ENCODE data around the gene PTH1R. TPM values are rescaled to one million over a fixed set of nuclear protein-coding genes. Genes with fewer than 3 reads are reported as not detected.

Gene PTH1R
- total RNA-seq, 1 donor from 2014 or later, result not detected

DNA sequence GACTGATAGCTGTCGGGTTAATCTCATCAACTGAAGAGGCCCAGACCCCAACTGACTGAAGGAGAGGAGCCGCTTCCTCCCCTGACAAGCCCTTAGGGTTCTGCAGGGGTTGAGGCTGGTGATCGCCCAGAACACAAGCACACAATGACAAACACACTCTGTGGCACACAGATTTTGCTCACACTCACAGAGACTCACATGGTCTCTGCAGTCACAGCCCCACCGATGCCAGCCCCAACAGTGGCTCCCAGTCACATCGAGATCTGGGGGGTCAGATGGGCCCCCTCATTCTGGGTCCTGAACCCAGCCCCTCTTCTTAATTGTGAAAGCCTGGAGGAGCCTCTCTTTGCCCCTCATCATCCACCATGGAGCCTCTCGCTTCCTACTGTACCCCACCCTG, 16.7 kb downstream of the PTH1R start:
- Mint-ChIP-seq H3K4me3 (no peak overlapping the region), H3K27me3 (ENCODE audit: insufficient read depth, low read depth) (peaks cover 14% of the 10 kb centered on the region)

DNA sequence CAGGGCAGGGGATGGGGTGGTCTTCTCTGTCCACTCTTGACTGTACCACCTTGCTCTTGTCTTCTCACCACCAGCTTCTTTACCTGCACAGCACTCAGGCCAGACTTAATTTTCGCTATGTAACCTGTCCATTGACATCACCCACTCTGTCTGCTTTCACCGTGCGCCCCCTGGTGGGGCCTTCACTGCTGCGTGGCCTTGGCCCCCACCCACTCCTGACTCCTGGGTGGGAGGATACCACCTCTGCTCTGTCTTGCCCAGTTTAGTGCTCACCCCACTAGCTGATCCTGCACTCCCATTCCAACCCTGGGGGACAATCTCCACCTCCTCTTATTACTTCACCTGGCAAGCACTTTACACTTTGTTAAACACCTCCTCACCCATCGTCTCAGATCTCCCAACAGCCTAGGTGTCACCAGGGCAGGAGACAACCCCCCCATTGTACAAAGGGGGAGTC, 17.7 kb downstream of the PTH1R start:
- peaks cover 17% of the 10 kb centered on the region for H3K27me3 Mint-ChIP-seq (ENCODE audit: insufficient read depth, low read depth)
- no peak overlapping the region for H3K27ac ChIP-seq
- peak overlapping the region; percentile 31 for H3K4me3 Mint-ChIP-seq

More for the DNA sequence above, 16.7 kb downstream of the PTH1R start:
- H3K9ac ChIP-seq, result no peak overlapping the region
- no peaks in the 10 kb centered on the region for H3K9me3 Mint-ChIP-seq
- no peaks in the 10 kb centered on the region for H3K36me3 Mint-ChIP-seq
- H3F3A ChIP-seq (ENCODE audit: low read depth), result no peaks in the 10 kb centered on the region
- H4K20me1 ChIP-seq (ENCODE audit: low read depth), result no peaks in the 10 kb centered on the region
- TF ChIP-seq, protein P1, sequence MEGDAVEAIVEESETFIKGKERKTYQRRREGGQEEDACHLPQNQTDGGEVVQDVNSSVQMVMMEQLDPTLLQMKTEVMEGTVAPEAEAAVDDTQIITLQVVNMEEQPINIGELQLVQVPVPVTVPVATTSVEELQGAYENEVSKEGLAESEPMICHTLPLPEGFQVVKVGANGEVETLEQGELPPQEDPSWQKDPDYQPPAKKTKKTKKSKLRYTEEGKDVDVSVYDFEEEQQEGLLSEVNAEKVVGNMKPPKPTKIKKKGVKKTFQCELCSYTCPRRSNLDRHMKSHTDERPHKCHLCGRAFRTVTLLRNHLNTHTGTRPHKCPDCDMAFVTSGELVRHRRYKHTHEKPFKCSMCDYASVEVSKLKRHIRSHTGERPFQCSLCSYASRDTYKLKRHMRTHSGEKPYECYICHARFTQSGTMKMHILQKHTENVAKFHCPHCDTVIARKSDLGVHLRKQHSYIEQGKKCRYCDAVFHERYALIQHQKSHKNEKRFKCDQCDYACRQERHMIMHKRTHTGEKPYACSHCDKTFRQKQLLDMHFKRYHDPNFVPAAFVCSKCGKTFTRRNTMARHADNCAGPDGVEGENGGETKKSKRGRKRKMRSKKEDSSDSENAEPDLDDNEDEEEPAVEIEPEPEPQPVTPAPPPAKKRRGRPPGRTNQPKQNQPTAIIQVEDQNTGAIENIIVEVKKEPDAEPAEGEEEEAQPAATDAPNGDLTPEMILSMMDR (IDR thresholded peaks at IDR 0.05), result no peak
- TF ChIP-seq EZH2phosphoT487 (IDR thresholded peaks at IDR 0.05), result no peak
- no peaks in the 10 kb centered on the region for H3K79me2 ChIP-seq (ENCODE audit: low read depth)
- H3K27me3 ChIP-seq, result peaks cover 80% of the 10 kb centered on the region
- H3K27ac ChIP-seq, result no peak overlapping the region
- peaks cover 6% of the 10 kb centered on the region for H3K4me1 ChIP-seq
- H3K27ac Mint-ChIP-seq, result no peak overlapping the region
- no peak overlapping the region for H3K4me2 ChIP-seq
- no peak overlapping the region for H3K4me3 ChIP-seq
- H3K36me3 ChIP-seq, result no peaks in the 10 kb centered on the region
- H2AFZ ChIP-seq (replicated peaks), result no peak overlapping the region
- no peak for DNase-seq (ENCODE audit: low spot score)
- peaks cover 20% of the 10 kb centered on the region for H3K4me1 Mint-ChIP-seq
- H3K9me3 ChIP-seq (ENCODE audit: low read depth), result no peaks in the 10 kb centered on the region

DNA sequence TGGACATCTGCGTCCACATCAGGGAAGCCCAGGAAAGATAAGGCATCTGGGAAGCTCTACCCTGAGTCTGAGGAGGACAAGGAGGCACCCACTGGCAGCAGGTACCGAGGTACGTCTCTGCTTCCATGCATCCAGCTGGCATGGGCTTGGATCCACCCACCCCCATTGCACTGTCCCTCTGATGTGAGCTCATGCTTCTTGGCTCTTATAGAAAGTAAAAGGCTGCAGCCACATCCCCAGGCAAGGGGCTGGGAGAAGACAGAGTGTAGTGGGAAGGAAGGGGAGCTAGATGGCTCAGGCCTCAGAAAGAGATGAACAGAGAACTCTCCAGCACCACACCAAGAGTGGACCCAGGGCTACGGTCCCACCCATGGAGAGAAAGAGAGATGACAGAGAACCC, 18.2 kb downstream of the PTH1R start:
- no peak for TF ChIP-seq EZH2 (IDR thresholded peaks at IDR 0.05)
- no peak for TF ChIP-seq EZH2phosphoT487 (IDR thresholded peaks at IDR 0.05)
- TF ChIP-seq, protein P1 (IDR thresholded peaks at IDR 0.05), result no peak
- peaks cover 71% of the 10 kb centered on the region for H3K27me3 ChIP-seq
- no peak overlapping the region for H3K4me3 ChIP-seq
- H3K36me3 ChIP-seq, result no peaks in the 10 kb centered on the region
- H3K27ac ChIP-seq, result no peak overlapping the region
- no peak for DNase-seq (ENCODE audit: low spot score)
- H3K27me3 Mint-ChIP-seq (ENCODE audit: insufficient read depth, low read depth), result peaks cover 14% of the 10 kb centered on the region
- no peak overlapping the region for H3K9ac ChIP-seq
- H3K4me2 ChIP-seq, result no peak overlapping the region
- no peaks in the 10 kb centered on the region for H4K20me1 ChIP-seq (ENCODE audit: low read depth)
- no peaks in the 10 kb centered on the region for H3K9me3 ChIP-seq (ENCODE audit: low read depth)
- no peaks in the 10 kb centered on the region for H3K9me3 Mint-ChIP-seq
- no peak overlapping the region for H3K27ac Mint-ChIP-seq
- no peaks in the 10 kb centered on the region for H3K79me2 ChIP-seq (ENCODE audit: low read depth)
- no peaks in the 10 kb centered on the region for H3F3A ChIP-seq (ENCODE audit: low read depth)
- H3K4me3 Mint-ChIP-seq, result no peak overlapping the region
- peaks cover 6% of the 10 kb centered on the region for H3K4me1 ChIP-seq
- H2AFZ ChIP-seq (replicated peaks), result no peak overlapping the region
- H3K36me3 Mint-ChIP-seq, result no peaks in the 10 kb centered on the region
- peaks cover 20% of the 10 kb centered on the region for H3K4me1 Mint-ChIP-seq

More for the DNA sequence above, 17.7 kb downstream of the PTH1R start:
- no peak overlapping the region for H3K4me3 ChIP-seq
- TF ChIP-seq, protein P1 (IDR thresholded peaks at IDR 0.05), result peak; percentile 83
- TF ChIP-seq EZH2phosphoT487 (IDR thresholded peaks at IDR 0.05) (no peak), EZH2 (IDR thresholded peaks at IDR 0.05) (no peak)
- no peaks in the 10 kb centered on the region for H3K79me2 ChIP-seq (ENCODE audit: low read depth)
- H3K4me1 Mint-ChIP-seq, result peaks cover 20% of the 10 kb centered on the region
- no peaks in the 10 kb centered on the region for H3F3A ChIP-seq (ENCODE audit: low read depth)
- DNase-seq (ENCODE audit: low spot score), result peak; percentile 69
- peaks cover 76% of the 10 kb centered on the region for H3K27me3 ChIP-seq
- no peak overlapping the region for H3K4me2 ChIP-seq
- no peak overlapping the region for H3K27ac Mint-ChIP-seq
- no peaks in the 10 kb centered on the region for H3K9me3 Mint-ChIP-seq
- H3K4me1 ChIP-seq, result peaks cover 6% of the 10 kb centered on the region
- H3K36me3 Mint-ChIP-seq, result no peaks in the 10 kb centered on the region
- no peak overlapping the region for H2AFZ ChIP-seq (replicated peaks)
- H3K9me3 ChIP-seq (ENCODE audit: low read depth), result no peaks in the 10 kb centered on the region
- no peaks in the 10 kb centered on the region for H4K20me1 ChIP-seq (ENCODE audit: low read depth)
- no peaks in the 10 kb centered on the region for H3K36me3 ChIP-seq
- no peak overlapping the region for H3K9ac ChIP-seq

All from neural progenitor cell (in vitro differentiated cells).